Stimulated activated CD8-positive, alpha-beta memory T cell treated with anti-CD3 and anti-CD28 coated beads, Interleukin-2, amount 100 ng/mL, for 48 hours (primary cell): Measurements from ENCODE around the gene KDM2A.

Source experiments
- DNase-seq, 2 donors: peaks; one replicate each; pipeline ENCODE4 v3.0.0-alpha.2; 2020; ENCODE audit warnings: low read depth in 2 of 2

The KDM2A gene

GRCh38 chr11:67301313-67301921 lies 182.4 kb downstream of the KDM2A start:
- DNase-seq, result no peak

GRCh38 chr11:67301951-67302516 lies 183.0 kb downstream of the KDM2A start:
- no peak for DNase-seq

- DNase-seq, result no peak
These were observed 183.6 kb downstream of the KDM2A start for GRCh38 chr11:67302571-67303131.

- DNase-seq, result peak in 1 of 2 donors; percentile 42
These were observed 184.2 kb downstream of the KDM2A start, which contains the start of gene SSH3 for GRCh38 chr11:67303132-67303834. Gene SSH3, plus strand, starts transcription at chr11:67303530. Its CDS starts 96 bp downstream, at chr11:67303626.

GRCh38 chr11:67303835-67304411 lies 184.9 kb downstream of the KDM2A start:
- no peak for DNase-seq

- DNase-seq, result no peak
These were observed 185.5 kb downstream of the KDM2A start for GRCh38 chr11:67304511-67305113.

- DNase-seq, result no peak
These were observed 187.9 kb downstream of the KDM2A start for GRCh38 chr11:67306769-67307544.

- no peak for DNase-seq
These were observed 188.5 kb downstream of the KDM2A start for GRCh38 chr11:67307545-67308001.
